WERI-Rb-1 (cell line): ENCODE results near the gene PTPN23.
"Not testable (repeated sequence)": the region's sequence is repeated elsewhere in the genome, so short reads cannot be mapped to it uniquely, and the experiment has no call there.

ENCODE experiments used
- DNase-seq: peaks from one replicate; pipeline ENCODE4 v3.0.0-alpha.2; 2020
- H3K27ac ChIP-seq: fragments of 250-450 bp; sonication (Bioruptor Pico); 2 replicates; pipeline ENCODE4 v1.5.1; 2020; ENCODE audit warnings: mild to moderate bottlenecking, moderate library complexity
- H3K27me3 ChIP-seq: fragments of 250-450 bp; sonication (Bioruptor Pico); 2 replicates; pipeline ENCODE4 v1.5.1; 2021; ENCODE audit warnings: mild to moderate bottlenecking, low read depth, moderate library complexity; ENCODE audit not compliant: insufficient read depth, severe bottlenecking
- H3K36me3 ChIP-seq: fragments of 250-450 bp; sonication (Bioruptor Pico); 2 replicates; pipeline ENCODE4 v1.5.1; 2020; ENCODE audit warnings: mild to moderate bottlenecking, moderate library complexity
- H3K4me3 ChIP-seq: 2 replicates; pipeline ENCODE4 v1.5.1; 2011; ENCODE audit warnings: low read depth, mild to moderate bottlenecking, control low read depth, low read length
- H3K9me3 ChIP-seq: fragments of 250-450 bp; sonication (Bioruptor Pico); 2 replicates; pipeline ENCODE4 v1.5.1; 2021; ENCODE audit warnings: mild to moderate bottlenecking, moderate library complexity; ENCODE audit not compliant: severe bottlenecking
- CTCF ChIP-seq: IDR thresholded peaks from 2 replicates; pipeline ENCODE4 v1.5.1; 2011; ENCODE audit warnings: low read depth, mild to moderate bottlenecking, control low read depth, inconsistent platforms, low read length

Gene PTPN23

GRCh38 chr3:47348411-47349154 lies 32.2 kb upstream of the PTPN23 start:
- no peak overlapping the region for H3K27ac ChIP-seq
- TF ChIP-seq CTCF = no peak
- no peaks in the 10 kb centered on the region; the same call in 1 of the 2 replicates for H3K36me3 ChIP-seq
- no peak for DNase-seq
- no peaks in the 10 kb centered on the region for H3K27me3 ChIP-seq
- no peaks in the 10 kb centered on the region for H3K9me3 ChIP-seq
- no peak overlapping the region for H3K4me3 ChIP-seq

- Histone ChIP-seq H3K36me3 (no peaks in the 10 kb centered on the region), H3K4me3 (no peak overlapping the region), H3K27me3 (no peaks in the 10 kb centered on the region), H3K27ac (no peak overlapping the region), H3K9me3 (peaks cover 7% of the 10 kb centered on the region)
- no peak for DNase-seq
- no peak for TF ChIP-seq CTCF
Measured at GRCh38 chr3:47355010-47355409, 25.8 kb upstream of the PTPN23 start.

- H3K27ac ChIP-seq = no peak overlapping the region
- TF ChIP-seq CTCF = no peak
- H3K36me3 ChIP-seq = no peaks in the 10 kb centered on the region
- no peak overlapping the region for H3K4me3 ChIP-seq
- H3K9me3 ChIP-seq = peaks cover 8% of the 10 kb centered on the region
- no peaks in the 10 kb centered on the region for H3K27me3 ChIP-seq
- no peak for DNase-seq
Measured at GRCh38 chr3:47356201-47356600, 24.6 kb upstream of the PTPN23 start.

- Histone ChIP-seq H3K27ac (no peak overlapping the region), H3K9me3 (peaks cover 8% of the 10 kb centered on the region), H3K27me3 (no peaks in the 10 kb centered on the region), H3K4me3 (no peak overlapping the region), H3K36me3 (no peaks in the 10 kb centered on the region)
- TF ChIP-seq CTCF = no peak
- DNase-seq = no peak
Measured at GRCh38 chr3:47359323-47359722, 21.5 kb upstream of the PTPN23 start.

- not testable (repeated sequence) for H3K27ac ChIP-seq, H3K4me3 ChIP-seq, H3K9me3 ChIP-seq, H3K27me3 ChIP-seq, DNase-seq, H3K36me3 ChIP-seq
Measured at GRCh38 chr3:47360110-47360517, 20.7 kb upstream of the PTPN23 start.

- DNase-seq = no peak
- no peaks in the 10 kb centered on the region for H3K27me3 ChIP-seq
- H3K4me3 ChIP-seq = no peak overlapping the region
Measured at GRCh38 chr3:47362701-47363100, 18.1 kb upstream of the PTPN23 start.

More at GRCh38 chr3:47362701-47363100, 18.1 kb upstream of the PTPN23 start:
- Histone ChIP-seq H3K27ac (no peak overlapping the region), H3K36me3 (no peaks in the 10 kb centered on the region), H3K9me3 (peaks cover 8% of the 10 kb centered on the region)
- no peak for TF ChIP-seq CTCF
